OCI-LY7 (cell line): ENCODE results near the gene DPYSL4. TPM values are rescaled to one million over a fixed set of nuclear protein-coding genes. Genes with fewer than 3 reads are reported as not detected.

Experiments used
- BruUV-seq: library from RNA; stranded (reverse); fragments of 400-500 nt; replicated peaks from 2 replicates; lab custom pipeline; 2021; lab: Mats Ljungman, UMichigan
- CTCF ChIA-PET: fragments of 300-600 bp; sonication (Branson Sonifier 250); formaldehyde crosslinking; loops from one replicate; lab custom pipeline; 2022; ENCODE audit warnings: antibody characterized with exemption; ENCODE audit not compliant: unreplicated experiment; lab: Charles Lee
- POLR2A ChIA-PET: fragments of 300-600 bp; sonication (Branson Sonifier 250); formaldehyde crosslinking; loops from one replicate; lab custom pipeline; 2022; ENCODE audit warnings: antibody characterized with exemption; lab: Charles Lee
- DNase-seq: peaks from one replicate; pipeline ENCODE4 v3.0.0-alpha.2; 2015; ENCODE audit warnings: low spot score
- H2AFZ ChIP-seq: fragments of 200-600 bp; sonication (generic), shearing (Covaris generic); 2 replicates; pipeline ENCODE4 v1.6.1; 2014; ENCODE audit warnings: mild to moderate bottlenecking, antibody characterized with exemption, low read length, moderate library complexity
- H3K27ac ChIP-seq: fragments of 200-600 bp; sonication (generic); 2 replicates; pipeline ENCODE4 v1.5.1; 2014; ENCODE audit warnings: mixed run types, low read depth, mild to moderate bottlenecking, moderate library complexity, low read length, inconsistent platforms; ENCODE audit not compliant: poor library complexity, severe bottlenecking
- H3K36me3 ChIP-seq: fragments of 200-600 bp; sonication (generic); 2 replicates; pipeline ENCODE4 v1.6.1; 2014; ENCODE audit warnings: mild to moderate bottlenecking, antibody characterized with exemption, low read length, moderate library complexity, mixed read lengths; ENCODE audit not compliant: insufficient read depth
- H3K4me1 ChIP-seq: fragments of 200-600 bp; sonication (generic); 2 replicates; pipeline ENCODE4 v1.5.1; 2014; ENCODE audit warnings: mild to moderate bottlenecking, low read length; ENCODE audit not compliant: insufficient read depth, poor library complexity, severe bottlenecking
- H3K4me2 ChIP-seq: fragments of 200-600 bp; sonication (generic); 2 replicates; pipeline ENCODE4 v1.6.1; 2014; ENCODE audit warnings: mild to moderate bottlenecking, low read length
- H3K4me3 ChIP-seq: fragments of 200-600 bp; sonication (generic); 2 replicates; pipeline ENCODE4 v1.5.1; 2014; ENCODE audit warnings: mild to moderate bottlenecking, low read depth, low read length; ENCODE audit not compliant: poor library complexity, severe bottlenecking
- H3K79me2 ChIP-seq: fragments of 200-600 bp; sonication (generic); 2 replicates; pipeline ENCODE4 v1.6.1; 2016; ENCODE audit warnings: low read depth, mild to moderate bottlenecking, low read length, moderate library complexity, mixed read lengths; ENCODE audit not compliant: insufficient read depth
- H3K9me2 ChIP-seq: fragments of 200-600 bp; sonication (generic); 2 replicates; pipeline ENCODE4 v1.6.1; 2016; ENCODE audit warnings: mild to moderate bottlenecking, low read length, mixed read lengths; ENCODE audit not compliant: insufficient read depth
- H3K9me3 ChIP-seq: fragments of 200-600 bp; sonication (generic); 2 replicates; pipeline ENCODE4 v1.6.1; 2014; ENCODE audit warnings: mild to moderate bottlenecking, mixed run types, low read length, mixed read lengths
- H4K20me1 ChIP-seq: fragments of 200-600 bp; sonication (generic); 2 replicates; pipeline ENCODE4 v1.6.1; 2014; ENCODE audit warnings: mild to moderate bottlenecking, antibody characterized with exemption, low read length, moderate library complexity, mixed read lengths; ENCODE audit not compliant: insufficient read depth
- CTCF ChIP-seq: fragments of 200-600 bp; sonication (generic); conservative IDR thresholded peaks from 2 replicates; pipeline ENCODE4 v1.5.1; 2014; ENCODE audit warnings: mild to moderate bottlenecking, antibody characterized with exemption, low read length, moderate library complexity, mixed read lengths
- EZH2phosphoT487 ChIP-seq: fragments of 200-600 bp; sonication (generic); IDR thresholded peaks from 2 replicates; pipeline ENCODE4 v1.6.1; 2018; ENCODE audit warnings: low read depth, borderline replicate concordance, mild to moderate bottlenecking, mixed run types, antibody characterized with exemption, low read length, moderate library complexity, mixed read lengths
- intact Hi-C: fragments of 100-400 bp; cut with micrococcal nuclease; formaldehyde crosslinking; loops from one replicate; pipeline ENCODE4 v1.10.0; 2022; ENCODE audit not compliant: unreplicated experiment
- total RNA-seq, 2 experiments: library from RNA; depleted of rRNA in 1 of 2; stranded (reverse); fragments of >200 nt in 1 of 2; shearing (Covaris generic) in 1 of 2; gene quantifications; 2 replicates each; pipeline ENCODE4 v1.2.3, GENCODE V29; 2014 to 2022

Gene DPYSL4
- total RNA-seq, 2 experiments from 2014 or later: not detected

- Histone ChIP-seq H3K9me3 (no peaks in the 10 kb centered on the region), H3K4me3 (no peak overlapping the region), H3K4me1 (no peaks in the 10 kb centered on the region), H3K9me2 (no peaks in the 10 kb centered on the region), H3K4me2 (no peak overlapping the region), H2AFZ (no peak overlapping the region), H3K79me2 (no peaks in the 10 kb centered on the region), H4K20me1 (no peaks in the 10 kb centered on the region), H3K36me3 (no peaks in the 10 kb centered on the region), H3K27ac (no peak overlapping the region)
- CTCF ChIA-PET: no interaction called here
- BruUV-seq: no TSS peak
- intact Hi-C loops: no loop called here
- TF ChIP-seq EZH2phosphoT487 (no peak), CTCF (no peak)
- DNase-seq: no peak
- POLR2A ChIA-PET: no interaction called here
Observed at GRCh38 chr10:132183046-132183445, 3.7 kb upstream of the DPYSL4 start.

- H3K9me3 ChIP-seq: no peaks in the 10 kb centered on the region
- H4K20me1 ChIP-seq: no peaks in the 10 kb centered on the region
- no peak overlapping the region for H3K27ac ChIP-seq
- CTCF ChIA-PET: no interaction called here
- TF ChIP-seq EZH2phosphoT487 (no peak), CTCF (no peak)
- no TSS peak for BruUV-seq
- no peaks in the 10 kb centered on the region for H3K79me2 ChIP-seq
- H3K9me2 ChIP-seq: no peaks in the 10 kb centered on the region
- no peaks in the 10 kb centered on the region for H3K4me1 ChIP-seq
- POLR2A ChIA-PET: no interaction called here
- intact Hi-C loops: no loop called here
- H2AFZ ChIP-seq: no peak overlapping the region
- no peak overlapping the region for H3K4me2 ChIP-seq
- no peak for DNase-seq
- H3K36me3 ChIP-seq: no peaks in the 10 kb centered on the region
- no peak overlapping the region for H3K4me3 ChIP-seq
Observed at GRCh38 chr10:132184816-132185593, 1.7 kb upstream of the DPYSL4 start.
